ENCODE results near the gene NOS1AP.

The NOS1AP gene

DNA sequence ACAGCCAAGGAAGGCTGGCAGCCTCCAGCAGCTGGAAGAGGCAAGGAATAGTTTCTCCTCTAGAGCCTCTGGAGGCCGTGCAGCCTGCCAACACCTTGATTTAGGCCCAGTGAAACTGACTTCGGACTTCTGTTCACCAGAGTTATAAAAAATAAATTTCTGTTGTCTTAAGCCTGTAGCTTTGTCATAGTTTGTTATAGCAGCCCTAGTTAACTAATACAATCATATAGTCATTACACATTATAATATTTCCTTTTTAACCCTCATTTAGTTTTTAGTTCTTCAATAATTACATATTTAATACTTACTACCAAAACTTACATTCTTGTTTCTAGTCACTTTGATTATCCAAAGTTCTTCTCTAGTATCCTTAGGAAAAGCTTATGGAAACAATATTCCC is 20.3 kb downstream of the NOS1AP start:
- TF ChIP-seq SIN3A (IDR thresholded peaks at IDR 0.05; ENCODE audit: borderline replicate concordance, insufficient read depth, low read length) (no peak), FOXP2 (optimal IDR thresholded peaks at IDR 0.05; ENCODE audit: borderline replicate concordance, extremely low read depth, extremely low read length, insufficient read depth) (no peak), POLR2AphosphoS5 (IDR thresholded peaks at IDR 0.05; ENCODE audit: low read depth, low read length) (no peak), TAF1 (IDR thresholded peaks at IDR 0.05; ENCODE audit: borderline replicate concordance, insufficient read depth, low read length) (no peak)
- TF ChIP-seq, protein P1, sequence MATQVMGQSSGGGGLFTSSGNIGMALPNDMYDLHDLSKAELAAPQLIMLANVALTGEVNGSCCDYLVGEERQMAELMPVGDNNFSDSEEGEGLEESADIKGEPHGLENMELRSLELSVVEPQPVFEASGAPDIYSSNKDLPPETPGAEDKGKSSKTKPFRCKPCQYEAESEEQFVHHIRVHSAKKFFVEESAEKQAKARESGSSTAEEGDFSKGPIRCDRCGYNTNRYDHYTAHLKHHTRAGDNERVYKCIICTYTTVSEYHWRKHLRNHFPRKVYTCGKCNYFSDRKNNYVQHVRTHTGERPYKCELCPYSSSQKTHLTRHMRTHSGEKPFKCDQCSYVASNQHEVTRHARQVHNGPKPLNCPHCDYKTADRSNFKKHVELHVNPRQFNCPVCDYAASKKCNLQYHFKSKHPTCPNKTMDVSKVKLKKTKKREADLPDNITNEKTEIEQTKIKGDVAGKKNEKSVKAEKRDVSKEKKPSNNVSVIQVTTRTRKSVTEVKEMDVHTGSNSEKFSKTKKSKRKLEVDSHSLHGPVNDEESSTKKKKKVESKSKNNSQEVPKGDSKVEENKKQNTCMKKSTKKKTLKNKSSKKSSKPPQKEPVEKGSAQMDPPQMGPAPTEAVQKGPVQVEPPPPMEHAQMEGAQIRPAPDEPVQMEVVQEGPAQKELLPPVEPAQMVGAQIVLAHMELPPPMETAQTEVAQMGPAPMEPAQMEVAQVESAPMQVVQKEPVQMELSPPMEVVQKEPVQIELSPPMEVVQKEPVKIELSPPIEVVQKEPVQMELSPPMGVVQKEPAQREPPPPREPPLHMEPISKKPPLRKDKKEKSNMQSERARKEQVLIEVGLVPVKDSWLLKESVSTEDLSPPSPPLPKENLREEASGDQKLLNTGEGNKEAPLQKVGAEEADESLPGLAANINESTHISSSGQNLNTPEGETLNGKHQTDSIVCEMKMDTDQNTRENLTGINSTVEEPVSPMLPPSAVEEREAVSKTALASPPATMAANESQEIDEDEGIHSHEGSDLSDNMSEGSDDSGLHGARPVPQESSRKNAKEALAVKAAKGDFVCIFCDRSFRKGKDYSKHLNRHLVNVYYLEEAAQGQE (IDR thresholded peaks at IDR 0.05; ENCODE audit: insufficient read depth in 1 of 2, low read depth in 2 of 2, low read length in 2 of 2) = no peak

DNA sequence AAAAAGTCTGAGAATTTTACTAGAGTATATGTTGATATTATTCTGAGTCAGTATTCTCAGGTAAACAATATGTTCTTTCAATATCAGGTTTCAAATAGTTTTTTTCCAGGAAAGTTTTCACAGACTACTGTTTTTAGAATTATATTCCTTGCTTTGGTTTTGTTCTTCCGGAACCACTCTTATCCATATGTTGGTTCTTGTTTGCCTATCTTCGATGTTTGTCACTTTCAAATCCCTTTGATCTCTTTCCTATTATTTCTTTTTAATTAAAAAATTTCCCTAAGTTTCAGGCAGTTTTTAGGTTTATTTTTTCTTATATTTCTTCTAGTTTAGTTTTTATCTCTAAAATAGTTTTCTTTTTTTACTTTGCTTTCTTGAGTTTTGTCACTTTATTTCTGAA is 20.9 kb downstream of the NOS1AP start:
- TF ChIP-seq TAF1 (IDR thresholded peaks at IDR 0.05; ENCODE audit: borderline replicate concordance, insufficient read depth, low read length) = no peak
- no peak for TF ChIP-seq POLR2AphosphoS5 (IDR thresholded peaks at IDR 0.05; ENCODE audit: low read depth, low read length)
- TF ChIP-seq, protein P1 (IDR thresholded peaks at IDR 0.05; ENCODE audit: insufficient read depth in 1 of 2, low read depth in 2 of 2, low read length in 2 of 2) = no peak
- TF ChIP-seq FOXP2 (optimal IDR thresholded peaks at IDR 0.05; ENCODE audit: borderline replicate concordance, extremely low read depth, extremely low read length, insufficient read depth) = no peak
- TF ChIP-seq SIN3A (IDR thresholded peaks at IDR 0.05; ENCODE audit: borderline replicate concordance, insufficient read depth, low read length) = no peak

DNA sequence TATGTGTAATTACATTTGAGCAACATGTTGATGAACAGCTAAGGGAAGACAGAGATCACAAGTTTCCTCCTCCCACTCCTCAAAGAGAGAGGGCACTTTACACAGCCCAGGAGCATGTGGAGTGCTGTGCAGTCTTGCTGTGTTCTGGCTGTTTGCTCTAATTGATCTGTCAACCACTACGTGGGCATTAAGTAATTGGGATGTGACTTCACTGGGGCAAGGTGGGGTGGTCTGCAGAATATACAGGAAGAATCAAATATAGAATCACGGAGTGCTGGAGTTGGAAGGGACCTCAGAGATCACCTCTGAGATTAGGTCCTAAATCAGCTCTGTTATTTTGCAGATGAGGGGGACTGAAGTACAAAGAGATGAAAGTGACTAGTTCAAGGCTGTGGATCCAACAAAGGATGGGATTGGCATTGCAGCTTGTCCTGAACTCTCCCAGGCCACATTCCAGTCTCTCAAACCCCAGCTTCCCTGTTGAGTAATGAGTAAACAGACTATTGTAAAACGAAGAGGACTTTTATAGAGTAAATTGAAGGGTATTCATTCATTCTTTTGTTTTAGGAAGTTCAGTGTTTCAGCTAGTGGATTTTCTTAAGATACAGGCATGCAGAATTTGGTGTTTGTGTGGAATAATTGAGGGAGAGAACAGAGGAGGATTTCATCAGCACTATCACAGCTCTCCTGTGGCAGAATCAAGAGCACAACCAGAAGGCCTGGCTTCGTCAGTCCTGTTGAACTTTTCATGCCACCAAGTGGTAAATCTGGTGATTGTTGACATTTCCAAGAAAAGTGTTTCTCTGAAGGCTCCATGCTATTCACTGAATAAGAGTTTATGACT is 22.4 kb downstream of the NOS1AP start:
- no peak for TF ChIP-seq SIN3A (IDR thresholded peaks at IDR 0.05; ENCODE audit: borderline replicate concordance, insufficient read depth, low read length)
- no peak for TF ChIP-seq FOXP2 (optimal IDR thresholded peaks at IDR 0.05; ENCODE audit: borderline replicate concordance, extremely low read depth, extremely low read length, insufficient read depth)
- no peak for TF ChIP-seq TAF1 (IDR thresholded peaks at IDR 0.05; ENCODE audit: borderline replicate concordance, insufficient read depth, low read length)
- no peak for TF ChIP-seq POLR2AphosphoS5 (IDR thresholded peaks at IDR 0.05; ENCODE audit: low read depth, low read length)
- TF ChIP-seq, protein P1 (IDR thresholded peaks at IDR 0.05; ENCODE audit: insufficient read depth in 1 of 2, low read depth in 2 of 2, low read length in 2 of 2) = no peak

DNA sequence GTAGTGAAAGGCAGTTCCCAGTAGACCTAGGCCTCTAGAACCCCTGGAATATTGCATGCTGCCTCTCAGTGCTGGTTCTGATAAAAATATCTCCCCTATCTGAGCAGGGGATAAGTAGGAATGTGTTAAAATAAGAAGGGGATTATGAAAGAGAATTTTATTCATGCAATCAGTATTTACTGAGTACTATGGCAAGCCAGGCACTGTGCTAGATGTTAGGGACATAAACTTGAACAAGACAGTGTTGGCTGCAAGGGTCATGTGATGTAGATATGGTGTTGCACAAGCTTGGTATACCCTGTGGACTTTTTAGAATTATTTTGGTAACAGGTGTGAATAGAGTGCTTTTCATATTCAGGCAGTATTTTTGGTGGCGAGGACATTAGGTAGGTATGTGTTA is 23.6 kb downstream of the NOS1AP start:
- TF ChIP-seq SIN3A (IDR thresholded peaks at IDR 0.05; ENCODE audit: borderline replicate concordance, insufficient read depth, low read length) = no peak
- no peak for TF ChIP-seq POLR2AphosphoS5 (IDR thresholded peaks at IDR 0.05; ENCODE audit: low read depth, low read length)
- TF ChIP-seq, protein P1 (IDR thresholded peaks at IDR 0.05; ENCODE audit: insufficient read depth in 1 of 2, low read depth in 2 of 2, low read length in 2 of 2) = no peak
- TF ChIP-seq TAF1 (IDR thresholded peaks at IDR 0.05; ENCODE audit: borderline replicate concordance, insufficient read depth, low read length) = no peak
- no peak for TF ChIP-seq FOXP2 (optimal IDR thresholded peaks at IDR 0.05; ENCODE audit: borderline replicate concordance, extremely low read depth, extremely low read length, insufficient read depth)

All from PFSK-1 (cell line).